Measurements from ENCODE around the gene NUDT2. TPM values are rescaled to one million over a fixed set of nuclear protein-coding genes. Genes with fewer than 3 reads are reported as not detected.
"Not testable (repeated sequence)": the region's sequence is repeated elsewhere in the genome, so short reads cannot be mapped to it uniquely, and the experiment has no call there.

Gene NUDT2
- total RNA-seq, 2 donors from 2014 or later: 20.6 to 29.4 TPM

DNA sequence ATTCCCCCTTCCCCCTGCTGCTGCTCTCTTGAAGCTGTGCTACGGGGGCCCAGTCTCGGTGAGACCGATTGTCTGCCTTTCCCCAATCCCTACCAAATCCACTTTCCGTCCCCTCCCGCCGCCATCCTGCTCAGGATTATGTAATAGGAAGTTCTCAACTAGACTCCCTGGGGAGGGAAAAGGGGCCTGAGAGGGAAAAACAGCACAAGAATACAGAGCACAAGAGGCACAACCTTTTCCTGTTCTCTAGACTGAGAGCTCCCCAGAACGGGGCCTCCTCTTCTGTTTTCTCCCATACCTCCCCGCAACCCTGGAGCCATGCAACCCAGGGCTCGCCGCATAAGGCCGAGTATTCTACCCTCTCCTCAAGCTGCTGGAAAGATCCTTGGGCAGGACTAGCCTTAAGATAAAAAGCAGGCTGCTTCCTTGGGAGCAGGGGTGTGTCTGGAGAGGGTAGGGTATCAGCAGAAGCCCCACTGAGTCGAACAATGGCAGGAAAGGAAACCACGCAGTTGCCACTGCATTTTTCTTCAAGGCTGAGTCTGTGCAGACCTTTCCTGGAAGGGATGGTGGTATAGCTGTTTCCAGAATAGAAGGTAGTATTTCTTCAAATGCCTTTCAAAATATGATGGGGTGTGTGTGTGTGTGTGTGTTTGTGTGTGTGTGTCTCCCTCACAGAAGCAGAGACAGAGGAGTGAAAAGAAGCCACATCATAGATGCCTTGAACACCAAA, 34.4 kb downstream of the NUDT2 start:
- H3K4me1 ChIP-seq (ENCODE audit: control insufficient read depth, insufficient read depth, low read length): peaks cover 9% of the 10 kb centered on the region
- peaks cover 29% of the 10 kb centered on the region for H3K9me3 ChIP-seq (ENCODE audit: control insufficient read depth, low read length)
- H3K4me1 Mint-ChIP-seq: peaks cover 34% of the 10 kb centered on the region
- H3K4me3 ChIP-seq (ENCODE audit: low read length): peak overlapping the region; percentile 74
- 6% methylated on average over 13 of the region's 13 CpGs; no CpG with 5 or more reads in 1 of the 2 experiments for WGBS, 2 experiments (ENCODE audit: insufficient coverage in 1 of 2, insufficient read length in 1 of 2)
- peak overlapping the region; percentile 43 for H3K9ac ChIP-seq (ENCODE audit: extremely low read depth, low read length, poor library complexity, severe bottlenecking)
- peak overlapping the region; percentile 69 for H3K27ac ChIP-seq (ENCODE audit: low read depth, low read length)
- peaks cover 29% of the 10 kb centered on the region for H3K36me3 Mint-ChIP-seq (ENCODE audit: low read depth)
- H3K27ac Mint-ChIP-seq: peak overlapping the region; percentile 91
- H3K36me3 ChIP-seq (ENCODE audit: control insufficient read depth, insufficient read depth, low read length): peaks cover 25% of the 10 kb centered on the region
- TF ChIP-seq, protein P1, sequence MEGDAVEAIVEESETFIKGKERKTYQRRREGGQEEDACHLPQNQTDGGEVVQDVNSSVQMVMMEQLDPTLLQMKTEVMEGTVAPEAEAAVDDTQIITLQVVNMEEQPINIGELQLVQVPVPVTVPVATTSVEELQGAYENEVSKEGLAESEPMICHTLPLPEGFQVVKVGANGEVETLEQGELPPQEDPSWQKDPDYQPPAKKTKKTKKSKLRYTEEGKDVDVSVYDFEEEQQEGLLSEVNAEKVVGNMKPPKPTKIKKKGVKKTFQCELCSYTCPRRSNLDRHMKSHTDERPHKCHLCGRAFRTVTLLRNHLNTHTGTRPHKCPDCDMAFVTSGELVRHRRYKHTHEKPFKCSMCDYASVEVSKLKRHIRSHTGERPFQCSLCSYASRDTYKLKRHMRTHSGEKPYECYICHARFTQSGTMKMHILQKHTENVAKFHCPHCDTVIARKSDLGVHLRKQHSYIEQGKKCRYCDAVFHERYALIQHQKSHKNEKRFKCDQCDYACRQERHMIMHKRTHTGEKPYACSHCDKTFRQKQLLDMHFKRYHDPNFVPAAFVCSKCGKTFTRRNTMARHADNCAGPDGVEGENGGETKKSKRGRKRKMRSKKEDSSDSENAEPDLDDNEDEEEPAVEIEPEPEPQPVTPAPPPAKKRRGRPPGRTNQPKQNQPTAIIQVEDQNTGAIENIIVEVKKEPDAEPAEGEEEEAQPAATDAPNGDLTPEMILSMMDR (conservative IDR thresholded peaks at IDR 0.05): no peak
- H3K27me3 ChIP-seq (ENCODE audit: control insufficient read depth, insufficient read depth, low read length, poor library complexity, severe bottlenecking): no peaks in the 10 kb centered on the region
- H3K4me3 Mint-ChIP-seq: peak overlapping the region; percentile 39
- no peaks in the 10 kb centered on the region for H3K27me3 Mint-ChIP-seq (ENCODE audit: insufficient read depth)
- DNase-seq: peak; percentile 85
- peaks cover 23% of the 10 kb centered on the region for H3K9me3 Mint-ChIP-seq

DNA sequence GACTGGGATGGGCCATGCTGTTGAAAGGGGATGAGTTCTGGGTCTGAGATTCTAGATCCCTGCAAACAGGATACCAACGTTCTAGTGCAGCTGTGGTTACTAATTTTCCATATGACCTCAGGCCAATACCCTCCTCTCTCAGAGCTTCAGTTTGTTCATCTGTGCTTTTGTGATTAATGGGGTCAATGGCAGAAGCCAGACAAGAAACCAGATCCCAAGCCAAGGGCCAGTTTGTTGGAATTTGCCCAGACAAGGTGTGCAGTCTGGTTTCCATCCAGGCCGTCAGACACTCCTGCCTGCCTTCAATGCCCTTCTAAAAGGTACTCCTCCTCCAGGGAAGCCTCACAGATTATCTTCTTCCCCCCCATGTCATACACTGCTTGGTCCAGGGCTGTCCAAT, 35.9 kb downstream of the NUDT2 start:
- Mint-ChIP-seq H3K9me3 (peaks cover 38% of the 10 kb centered on the region), H3K36me3 (ENCODE audit: low read depth) (peaks cover 43% of the 10 kb centered on the region), H3K4me3 (no peak overlapping the region), H3K4me1 (peaks cover 34% of the 10 kb centered on the region), H3K27me3 (ENCODE audit: insufficient read depth) (no peaks in the 10 kb centered on the region), H3K27ac (no peak overlapping the region)
- 86 to 100% methylated on average over 1 to 2 of the region's 2 CpGs for WGBS, 2 experiments (ENCODE audit: insufficient coverage in 1 of 2, insufficient read length in 1 of 2)
- peaks cover 40% of the 10 kb centered on the region for H3K36me3 ChIP-seq (ENCODE audit: control insufficient read depth, insufficient read depth, low read length)
- peak overlapping the region; percentile 74 for H3K4me3 ChIP-seq (ENCODE audit: low read length)
- no peak overlapping the region for H3K27ac ChIP-seq (ENCODE audit: low read depth, low read length)
- TF ChIP-seq, protein P1 (conservative IDR thresholded peaks at IDR 0.05): no peak
- H3K4me1 ChIP-seq (ENCODE audit: control insufficient read depth, insufficient read depth, low read length): peaks cover 9% of the 10 kb centered on the region
- no peaks in the 10 kb centered on the region for H3K27me3 ChIP-seq (ENCODE audit: control insufficient read depth, insufficient read depth, low read length, poor library complexity, severe bottlenecking)
- no peak for DNase-seq
- no peak overlapping the region for H3K9ac ChIP-seq (ENCODE audit: extremely low read depth, low read length, poor library complexity, severe bottlenecking)
- peaks cover 43% of the 10 kb centered on the region for H3K9me3 ChIP-seq (ENCODE audit: control insufficient read depth, low read length)

DNA sequence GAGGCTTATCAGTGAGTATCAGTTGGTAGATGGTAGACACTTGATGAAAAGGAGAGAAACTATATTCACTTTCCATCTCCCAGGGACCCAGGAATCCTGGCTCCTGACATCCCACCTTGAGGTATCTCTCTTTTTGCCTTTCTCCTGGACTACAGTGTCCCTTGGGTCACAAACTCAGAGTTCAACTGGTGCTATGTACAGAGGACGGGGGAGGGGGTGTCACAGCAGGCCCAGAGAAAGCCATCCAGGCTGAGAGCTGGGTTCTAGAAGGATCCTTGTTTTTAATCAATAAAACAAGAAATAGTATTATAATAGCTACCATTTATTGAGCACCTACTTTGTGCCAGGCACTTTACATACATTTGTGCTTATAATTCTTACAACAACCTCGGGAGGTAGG, 37.0 kb downstream of the NUDT2 start:
- H3K27me3 Mint-ChIP-seq (ENCODE audit: insufficient read depth): no peaks in the 10 kb centered on the region
- DNase-seq: no peak
- no peak overlapping the region for H3K27ac Mint-ChIP-seq
- Histone ChIP-seq H3K9me3 (ENCODE audit: control insufficient read depth, low read length) (peaks cover 49% of the 10 kb centered on the region), H3K4me3 (ENCODE audit: low read length) (peak overlapping the region; percentile 36), H3K27me3 (ENCODE audit: control insufficient read depth, insufficient read depth, low read length, poor library complexity, severe bottlenecking) (no peaks in the 10 kb centered on the region), H3K4me1 (ENCODE audit: control insufficient read depth, insufficient read depth, low read length) (peaks cover 9% of the 10 kb centered on the region), H3K9ac (ENCODE audit: extremely low read depth, low read length, poor library complexity, severe bottlenecking) (no peak overlapping the region), H3K27ac (ENCODE audit: low read depth, low read length) (no peak overlapping the region), H3K36me3 (ENCODE audit: control insufficient read depth, insufficient read depth, low read length) (peaks cover 50% of the 10 kb centered on the region)
- peaks cover 31% of the 10 kb centered on the region for H3K4me1 Mint-ChIP-seq
- TF ChIP-seq, protein P1 (conservative IDR thresholded peaks at IDR 0.05): no peak
- 96% methylated on average over 2 of the region's 2 CpGs; no CpG with 5 or more reads in 1 of the 2 experiments for WGBS, 2 experiments (ENCODE audit: insufficient coverage in 1 of 2, insufficient read length in 1 of 2)
- H3K4me3 Mint-ChIP-seq: no peak overlapping the region
- H3K9me3 Mint-ChIP-seq: peaks cover 49% of the 10 kb centered on the region
- peaks cover 54% of the 10 kb centered on the region for H3K36me3 Mint-ChIP-seq (ENCODE audit: low read depth)

DNA sequence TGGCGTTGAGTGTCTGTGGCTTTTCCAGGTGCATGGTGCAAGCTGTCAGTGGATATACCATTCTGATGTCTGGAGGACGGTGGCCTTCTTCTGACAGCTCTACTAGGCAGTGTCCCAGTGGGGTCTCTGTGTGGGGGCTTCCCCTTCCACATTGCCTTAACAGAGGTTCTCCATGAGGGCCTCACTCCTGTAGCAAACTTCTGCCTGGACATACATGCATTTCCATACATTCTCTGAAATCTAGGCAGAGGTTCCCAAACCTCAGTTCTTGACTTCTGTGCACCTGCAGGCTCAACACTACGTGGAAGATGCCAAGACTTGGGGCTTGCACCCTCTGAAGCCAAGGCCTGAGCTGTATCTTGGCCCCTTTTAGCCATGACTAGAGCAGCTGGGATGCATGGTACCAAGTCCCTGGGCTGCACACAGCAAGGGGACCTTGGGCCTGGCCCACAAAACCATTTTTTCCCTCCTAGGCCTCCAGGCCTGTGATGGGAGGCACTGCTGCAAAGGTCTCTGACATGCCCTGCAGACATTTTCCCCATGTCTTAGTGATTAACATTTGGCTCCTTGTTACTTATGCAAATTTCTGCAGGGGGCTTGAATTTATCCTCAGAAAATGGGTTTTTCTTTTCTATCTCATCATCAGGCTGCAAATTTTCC, 38.5 kb downstream of the NUDT2 start:
- H3K4me3 Mint-ChIP-seq; H3K27me3 Mint-ChIP-seq (ENCODE audit: insufficient read depth); H3K27ac Mint-ChIP-seq; DNase-seq; H3K27me3 ChIP-seq (ENCODE audit: control insufficient read depth, insufficient read depth, low read length, poor library complexity, severe bottlenecking); H3K9ac ChIP-seq (ENCODE audit: extremely low read depth, low read length, poor library complexity, severe bottlenecking); H3K27ac ChIP-seq (ENCODE audit: low read depth, low read length); H3K4me1 ChIP-seq (ENCODE audit: control insufficient read depth, insufficient read depth, low read length): not testable (repeated sequence)
- peaks cover 69% of the 10 kb centered on the region for H3K36me3 Mint-ChIP-seq (ENCODE audit: low read depth)
- Histone ChIP-seq H3K36me3 (ENCODE audit: control insufficient read depth, insufficient read depth, low read length) (peaks cover 66% of the 10 kb centered on the region), H3K4me3 (ENCODE audit: low read length) (peak overlapping the region; percentile 50), H3K9me3 (ENCODE audit: control insufficient read depth, low read length) (peaks cover 55% of the 10 kb centered on the region)
- WGBS, 2 experiments (ENCODE audit: insufficient coverage in 1 of 2, insufficient read length in 1 of 2): 97 to 100% methylated on average over 3 of the region's 3 CpGs
- H3K9me3 Mint-ChIP-seq: peaks cover 62% of the 10 kb centered on the region
- H3K4me1 Mint-ChIP-seq: peaks cover 26% of the 10 kb centered on the region

DNA sequence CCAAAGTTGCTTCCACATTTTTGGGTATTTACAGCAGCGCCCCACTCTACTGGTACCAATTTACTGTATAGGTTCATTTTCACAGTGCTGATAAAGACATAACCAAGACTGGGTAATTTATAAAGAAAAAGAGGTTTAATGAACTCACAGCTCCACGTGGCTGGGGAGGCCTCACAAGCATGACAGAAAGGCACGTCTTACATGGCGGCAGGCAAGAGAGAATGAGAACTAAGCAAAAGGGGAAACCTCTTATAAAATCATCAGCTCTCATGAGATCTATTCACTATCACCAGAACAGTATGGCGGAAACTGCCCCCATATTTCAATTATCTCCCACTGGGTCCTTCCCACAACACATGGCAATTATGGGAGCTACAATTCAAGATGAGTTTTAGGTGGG, 39.4 kb downstream of the NUDT2 start:
- Mint-ChIP-seq H3K36me3 (ENCODE audit: low read depth) (peaks cover 72% of the 10 kb centered on the region), H3K4me1 (peaks cover 19% of the 10 kb centered on the region)
- H3K4me3 Mint-ChIP-seq: not testable (repeated sequence)

More for the DNA sequence above, 39.4 kb downstream of the NUDT2 start:
- H3K9me3 Mint-ChIP-seq: peaks cover 63% of the 10 kb centered on the region
- not testable (repeated sequence) for H3K27ac Mint-ChIP-seq; H3K9ac ChIP-seq (ENCODE audit: extremely low read depth, low read length, poor library complexity, severe bottlenecking); DNase-seq; H3K27ac ChIP-seq (ENCODE audit: low read depth, low read length); H3K4me1 ChIP-seq (ENCODE audit: control insufficient read depth, insufficient read depth, low read length); H3K4me3 ChIP-seq (ENCODE audit: low read length); H3K27me3 ChIP-seq (ENCODE audit: control insufficient read depth, insufficient read depth, low read length, poor library complexity, severe bottlenecking); H3K27me3 Mint-ChIP-seq (ENCODE audit: insufficient read depth)
- 88 to 95% methylated on average over 3 to 5 of the region's 5 CpGs for whole genome bisulfite sequencing, 2 experiments (ENCODE audit: insufficient coverage in 1 of 2, insufficient read length in 1 of 2)
- peaks cover 74% of the 10 kb centered on the region for H3K36me3 ChIP-seq (ENCODE audit: control insufficient read depth, insufficient read depth, low read length)
- H3K9me3 ChIP-seq (ENCODE audit: control insufficient read depth, low read length): peaks cover 55% of the 10 kb centered on the region

Data from endodermal cell (in vitro differentiated cells).